ENCODE data around the gene KRTAP9-3.
"Not testable (repeated sequence)": the region's sequence is repeated elsewhere in the genome, so short reads cannot be mapped to it uniquely, and the experiment has no call there.

KRTAP9-3 gene

GRCh38 chr17:41251261-41251660 lies 19.0 kb downstream of the KRTAP9-3 start:
- no peak for FAIRE-seq

GRCh38 chr17:41254861-41255260 lies 22.6 kb downstream of the KRTAP9-3 start:
- no peak for FAIRE-seq

- not testable (repeated sequence) for FAIRE-seq
Measured at GRCh38 chr17:41255381-41256290, 23.4 kb downstream of the KRTAP9-3 start, which contains the start of gene KRTAP9-9. KRTAP9-9 (plus strand) TSS chr17:41255384.

GRCh38 chr17:41256291-41256685 lies 24.0 kb downstream of the KRTAP9-3 start:
- no peak for FAIRE-seq

- FAIRE-seq, result no peak
Measured at GRCh38 chr17:41258406-41258805, 26.2 kb downstream of the KRTAP9-3 start.

GRCh38 chr17:41263212-41263611 lies 31.0 kb downstream of the KRTAP9-3 start:
- FAIRE-seq, result no peak

- no peak for FAIRE-seq
Measured at GRCh38 chr17:41264599-41264998, 32.4 kb downstream of the KRTAP9-3 start.

GRCh38 chr17:41265078-41265477 lies 32.8 kb downstream of the KRTAP9-3 start, which contains the start of gene KRTAP9-6:
KRTAP9-6 (plus strand) TSS chr17:41265378; CDS start chr17:41265378, 0 bp downstream.
- no peak for FAIRE-seq

- FAIRE-seq, result no peak
Measured at GRCh38 chr17:41267711-41268110, 35.5 kb downstream of the KRTAP9-3 start.

- FAIRE-seq, result not testable (repeated sequence)
Measured at GRCh38 chr17:41271323-41271722, 39.1 kb downstream of the KRTAP9-3 start.

GRCh38 chr17:41271858-41272257 lies 39.6 kb downstream of the KRTAP9-3 start:
- no peak for FAIRE-seq

GRCh38 chr17:41275648-41276190 lies 43.5 kb downstream of the KRTAP9-3 start, which contains the start of gene KRTAP9-7:
KRTAP9-7 (plus strand) TSS chr17:41275698; CDS start chr17:41275698, 0 bp downstream.
- not testable (repeated sequence) for FAIRE-seq

- no peak for FAIRE-seq
Measured at GRCh38 chr17:41278176-41278955, 46.1 kb downstream of the KRTAP9-3 start.

Data from endometrium (tissue), 2 donors.